Smooth muscle cell (in vitro differentiated cells): ENCODE results near the gene VDR. TPM values are rescaled to one million over a fixed set of nuclear protein-coding genes. Genes with fewer than 3 reads are reported as not detected.

Source experiments
- DNase-seq: peaks from one replicate; lab custom pipeline; 2025; ENCODE audit not compliant: unreplicated experiment; lab: John Stamatoyannopoulos, UW
- H2AFZ ChIP-seq: fragments of 200-600 bp; sonication (generic); 2 replicates; pipeline ENCODE4 v1.6.0; 2016; ENCODE audit warnings: antibody characterized with exemption, low read depth, mild to moderate bottlenecking
- H3F3A ChIP-seq: fragments of 200-600 bp; sonication (generic); 2 replicates; pipeline ENCODE4 v1.6.0; 2017; ENCODE audit warnings: antibody characterized with exemption, low read depth
- H3K27ac ChIP-seq: fragments of 200-600 bp; sonication (generic); 2 replicates; pipeline ENCODE4 v1.5.1; 2016; ENCODE audit warnings: low read depth, mild to moderate bottlenecking
- H3K27me3 ChIP-seq: fragments of 200-600 bp; sonication (generic); 2 replicates; pipeline ENCODE4 v1.6.1; 2016; ENCODE audit warnings: low read depth, mild to moderate bottlenecking
- H3K36me3 ChIP-seq: fragments of 200-600 bp; sonication (generic); 2 replicates; pipeline ENCODE4 v1.5.1; 2016; ENCODE audit warnings: low read depth
- H3K4me1 ChIP-seq: fragments of 200-600 bp; sonication (generic); 2 replicates; pipeline ENCODE4 v1.5.1; 2016; ENCODE audit warnings: low read depth
- H3K4me2 ChIP-seq: fragments of 200-600 bp; sonication (generic); 2 replicates; pipeline ENCODE4 v1.6.0; 2016; ENCODE audit warnings: mild to moderate bottlenecking
- H3K4me3 ChIP-seq: fragments of 200-600 bp; sonication (generic); 2 replicates; pipeline ENCODE4 v1.5.1; 2016; ENCODE audit warnings: mild to moderate bottlenecking
- H3K79me2 ChIP-seq: fragments of 200-600 bp; sonication (generic); 2 replicates; pipeline ENCODE4 v1.6.0; 2016; ENCODE audit warnings: low read depth, mild to moderate bottlenecking
- H3K9ac ChIP-seq: fragments of 200-600 bp; sonication (generic); 2 replicates; pipeline ENCODE4 v1.6.0; 2016; ENCODE audit warnings: low read depth
- H3K9me3 ChIP-seq: fragments of 200-600 bp; sonication (generic); replicated peaks from 2 replicates; pipeline ENCODE4 v1.5.1; 2016; ENCODE audit warnings: low read depth
- H4K20me1 ChIP-seq: fragments of 200-600 bp; sonication (generic); 2 replicates; pipeline ENCODE4 v1.6.0; 2016; ENCODE audit warnings: low read depth
- CTCF ChIP-seq: fragments of 200-600 bp; sonication (generic); IDR thresholded peaks from 2 replicates; pipeline ENCODE4 v1.5.1; 2017; ENCODE audit warnings: borderline replicate concordance, mild to moderate bottlenecking, antibody characterized with exemption; ENCODE audit not compliant: insufficient read depth, poor library complexity, severe bottlenecking
- WGBS: methylation state at CpG from one replicate; pipeline ENCODE4 v1.1.7; 2016; ENCODE audit warnings: low lambda C conversion rate; 5-methylcytosine and 5-hydroxymethylcytosine counted together
- polyA plus RNA-seq: library from polyadenylated mRNA; unstranded; fragments of >200 nt; fragmentation: Nextera tagmentation; extraction: Ambion mirVana; gene quantifications from 2 replicates; pipeline ENCODE4 v1.2.1, GENCODE V29; 2016
- total RNA-seq: library from RNA; depleted of rRNA; stranded (reverse); fragments of >200 nt; gene quantifications from 2 replicates; pipeline ENCODE4 v1.2.3, GENCODE V29; 2014

VDR gene
- total and polyA plus RNA-seq, 2 experiments from 2014 or later = 8.0 to 16.5 TPM

GRCh38 chr12:47896022-47896421 lies 8.8 kb downstream of the VDR start:
- no peak for DNase-seq

GRCh38 chr12:47894652-47895051 lies 10.1 kb downstream of the VDR start:
- DNase-seq = no peak
- whole genome bisulfite sequencing = 90% methylated on average over 6 of the region's 6 CpGs
- peaks cover 2% of the 10 kb centered on the region for H3K4me1 ChIP-seq
- no peak overlapping the region for H3K4me3 ChIP-seq
- H3F3A ChIP-seq = no peaks in the 10 kb centered on the region
- no peaks in the 10 kb centered on the region for H3K9me3 ChIP-seq
- H2AFZ ChIP-seq = no peak overlapping the region
- no peaks in the 10 kb centered on the region for H3K27me3 ChIP-seq
- no peaks in the 10 kb centered on the region for H3K79me2 ChIP-seq
- no peaks in the 10 kb centered on the region for H3K36me3 ChIP-seq
- H4K20me1 ChIP-seq = peaks cover 41% of the 10 kb centered on the region
- TF ChIP-seq CTCF = no peak
- H3K4me2 ChIP-seq = no peak overlapping the region
- H3K27ac ChIP-seq = no peak overlapping the region
- no peak overlapping the region for H3K9ac ChIP-seq

More at GRCh38 chr12:47896022-47896421, 8.8 kb downstream of the VDR start:
- no peak for TF ChIP-seq CTCF
- Histone ChIP-seq H3K79me2 (no peaks in the 10 kb centered on the region), H2AFZ (no peak overlapping the region), H3K9ac (no peak overlapping the region), H3K27ac (no peak overlapping the region), H3K4me1 (peaks cover 2% of the 10 kb centered on the region), H4K20me1 (peaks cover 47% of the 10 kb centered on the region), H3K9me3 (no peaks in the 10 kb centered on the region), H3F3A (no peaks in the 10 kb centered on the region), H3K27me3 (no peaks in the 10 kb centered on the region), H3K36me3 (no peaks in the 10 kb centered on the region), H3K4me3 (no peak overlapping the region), H3K4me2 (no peak overlapping the region)
- WGBS = 91% methylated on average over 4 of the region's 4 CpGs

GRCh38 chr12:47894068-47894467 lies 10.7 kb downstream of the VDR start:
- no peaks in the 10 kb centered on the region for H3K9me3 ChIP-seq
- 83% methylated on average over 1 of the region's 1 CpG for WGBS
- peaks cover 36% of the 10 kb centered on the region for H4K20me1 ChIP-seq
- H3K27ac ChIP-seq = no peak overlapping the region
- no peak overlapping the region for H3K4me2 ChIP-seq
- no peaks in the 10 kb centered on the region for H3K79me2 ChIP-seq
- H3K9ac ChIP-seq = no peak overlapping the region
- peaks cover 2% of the 10 kb centered on the region for H3K4me1 ChIP-seq
- no peaks in the 10 kb centered on the region for H3K36me3 ChIP-seq
- TF ChIP-seq CTCF = no peak
- DNase-seq = no peak
- no peak overlapping the region for H3K4me3 ChIP-seq
- H2AFZ ChIP-seq = no peak overlapping the region
- no peaks in the 10 kb centered on the region for H3F3A ChIP-seq
- no peaks in the 10 kb centered on the region for H3K27me3 ChIP-seq

- no peak overlapping the region for H3K9ac ChIP-seq
- H3K9me3 ChIP-seq = no peaks in the 10 kb centered on the region
- H2AFZ ChIP-seq = no peak overlapping the region
- H3K27me3 ChIP-seq = no peaks in the 10 kb centered on the region
- H3F3A ChIP-seq = no peaks in the 10 kb centered on the region
- peaks cover 36% of the 10 kb centered on the region for H4K20me1 ChIP-seq
- peaks cover 2% of the 10 kb centered on the region for H3K4me1 ChIP-seq
- 90% methylated on average over 5 of the region's 5 CpGs for WGBS
- H3K4me2 ChIP-seq = no peak overlapping the region
- DNase-seq = no peak
- H3K4me3 ChIP-seq = no peak overlapping the region
- H3K79me2 ChIP-seq = no peaks in the 10 kb centered on the region
- H3K27ac ChIP-seq = no peak overlapping the region
- TF ChIP-seq CTCF = no peak
- no peaks in the 10 kb centered on the region for H3K36me3 ChIP-seq
These were observed 12.0 kb downstream of the VDR start for GRCh38 chr12:47892819-47893218.
